ENCODE results near the gene HEBP2. TPM values are rescaled to one million over a fixed set of nuclear protein-coding genes. Genes with fewer than 3 reads are reported as not detected.

The HEBP2 gene
- total RNA-seq, 4 donors from 2014 or later: 141 to 195 (median 162) TPM

DNA sequence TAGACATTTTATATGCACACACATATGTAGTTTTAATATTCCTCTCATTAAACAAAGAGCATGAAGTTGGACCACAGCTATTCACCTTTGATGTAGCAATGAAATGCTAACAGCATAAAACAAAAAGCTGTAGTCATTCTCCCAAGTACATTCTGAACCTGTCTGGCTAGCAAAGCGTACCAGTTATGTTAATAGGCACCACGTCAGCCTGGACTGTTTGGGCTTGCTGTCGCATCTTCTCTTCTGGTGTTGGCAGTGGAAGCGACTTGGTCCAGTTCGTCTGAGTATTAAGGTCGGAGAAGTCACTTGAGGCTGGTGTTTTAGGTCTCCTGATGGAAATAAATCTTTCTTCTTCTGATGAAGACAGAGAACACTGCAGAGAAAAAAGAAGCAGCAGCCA, 42.8 kb downstream of the HEBP2 start:
- intact Hi-C loops (cut with DNase I; ENCODE audit: low total_unique reads): no loop called here
- H3K4me3 ChIP-seq (ENCODE audit: low read depth, poor library complexity, severe bottlenecking): no peak overlapping the region
- TF ChIP-seq POLR2A (IDR thresholded peaks at IDR 0.05) (no peak), CTCF (IDR thresholded peaks at IDR 0.05) (no peak)
- DNase-seq (ENCODE audit: low spot score in 2 of 2): no peak
- WGBS, 2 donors: 52 to 66% methylated on average over 6 of the region's 6 CpGs

GRCh38 chr6:138450445-138450844, 46.4 kb downstream of the HEBP2 start:
- H3K4me3 ChIP-seq (ENCODE audit: low read depth, poor library complexity, severe bottlenecking): no peak overlapping the region
- TF ChIP-seq CTCF (IDR thresholded peaks at IDR 0.05) (no peak), POLR2A (IDR thresholded peaks at IDR 0.05) (no peak)
- intact Hi-C loops (cut with DNase I; ENCODE audit: low total_unique reads): loop anchor here (5.0 kb wide), 1 partner anchor 1102 kb away; no protein-coding TSS in a partner anchor
- DNase-seq (ENCODE audit: low spot score in 2 of 2): no peak
- 69 to 70% methylated on average over 3 of the region's 3 CpGs for WGBS, 2 donors

DNA sequence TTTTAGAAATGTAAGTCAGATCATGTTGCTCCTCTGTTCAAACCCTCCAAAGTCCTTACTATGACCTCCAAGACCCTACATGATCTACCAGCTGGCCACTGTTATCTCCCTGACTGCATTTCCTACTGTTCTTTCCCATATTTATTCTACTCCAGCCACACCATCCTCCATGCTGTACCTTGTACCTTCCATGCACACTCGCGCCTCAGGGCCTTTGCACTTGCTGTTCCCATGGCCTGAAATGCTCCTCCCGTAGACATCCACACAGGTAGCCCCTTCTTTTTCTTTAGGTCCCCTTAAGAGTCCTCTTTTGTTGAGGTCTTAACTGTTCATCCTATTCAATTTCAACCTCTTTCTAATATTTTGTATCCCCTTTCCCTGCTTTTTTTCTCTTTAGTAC, 47.0 kb downstream of the HEBP2 start:
- WGBS, 2 donors: 98 to 99% methylated on average over 3 of the region's 3 CpGs
- intact Hi-C loops (cut with DNase I; ENCODE audit: low total_unique reads): loop anchor here (5.0 kb wide), 1 partner anchor 1101 kb away; no protein-coding TSS in a partner anchor
- TF ChIP-seq POLR2A (IDR thresholded peaks at IDR 0.05) (no peak), CTCF (IDR thresholded peaks at IDR 0.05) (no peak)
- DNase-seq (ENCODE audit: low spot score in 2 of 2): no peak
- H3K4me3 ChIP-seq (ENCODE audit: low read depth, poor library complexity, severe bottlenecking): no peak overlapping the region

GRCh38 chr6:138454981-138455706, 51.1 kb downstream of the HEBP2 start:
- intact Hi-C loops (cut with DNase I; ENCODE audit: low total_unique reads): loop anchor here (5.0 kb wide), 1 partner anchor 1097 kb away; no protein-coding TSS in a partner anchor
- no peak overlapping the region for H3K4me3 ChIP-seq (ENCODE audit: low read depth, poor library complexity, severe bottlenecking)
- TF ChIP-seq CTCF (IDR thresholded peaks at IDR 0.05) (no peak), POLR2A (IDR thresholded peaks at IDR 0.05) (no peak)
- no peak for DNase-seq (ENCODE audit: low spot score in 2 of 2)
- WGBS, 2 donors: 45 to 49% methylated on average over 9 of the region's 9 CpGs

GRCh38 chr6:138455746-138456400, 51.9 kb downstream of the HEBP2 start:
- TF ChIP-seq POLR2A (IDR thresholded peaks at IDR 0.05) (no peak), CTCF (IDR thresholded peaks at IDR 0.05) (no peak)
- intact Hi-C loops (cut with DNase I; ENCODE audit: low total_unique reads): no loop called here
- WGBS, 2 donors: 26 to 31% methylated on average over 7 of the region's 7 CpGs
- H3K4me3 ChIP-seq (ENCODE audit: low read depth, poor library complexity, severe bottlenecking): no peak overlapping the region
- DNase-seq (ENCODE audit: low spot score in 2 of 2): no peak

Measured in lower leg skin (tissue), 4 donors.